GM12874 (cell line): ENCODE measurements around the gene XPR1.

ENCODE experiments used
- TF ChIP-seq, protein P1 (sequence below): IDR thresholded peaks from 2 replicates; pipeline ENCODE4 v1.5.1; 2011; ENCODE audit warnings: low read depth, mild to moderate bottlenecking, control low read depth, low read length, moderate library complexity; ENCODE audit not compliant: insufficient read depth

XPR1 gene

GRCh38 chr1:180631766-180632325 lies at the start of gene XPR1:
TSS of gene XPR1 (plus strand) at chr1:180632022. CDS start at chr1:180632202, 180 bp downstream.
- TF ChIP-seq, protein P1, sequence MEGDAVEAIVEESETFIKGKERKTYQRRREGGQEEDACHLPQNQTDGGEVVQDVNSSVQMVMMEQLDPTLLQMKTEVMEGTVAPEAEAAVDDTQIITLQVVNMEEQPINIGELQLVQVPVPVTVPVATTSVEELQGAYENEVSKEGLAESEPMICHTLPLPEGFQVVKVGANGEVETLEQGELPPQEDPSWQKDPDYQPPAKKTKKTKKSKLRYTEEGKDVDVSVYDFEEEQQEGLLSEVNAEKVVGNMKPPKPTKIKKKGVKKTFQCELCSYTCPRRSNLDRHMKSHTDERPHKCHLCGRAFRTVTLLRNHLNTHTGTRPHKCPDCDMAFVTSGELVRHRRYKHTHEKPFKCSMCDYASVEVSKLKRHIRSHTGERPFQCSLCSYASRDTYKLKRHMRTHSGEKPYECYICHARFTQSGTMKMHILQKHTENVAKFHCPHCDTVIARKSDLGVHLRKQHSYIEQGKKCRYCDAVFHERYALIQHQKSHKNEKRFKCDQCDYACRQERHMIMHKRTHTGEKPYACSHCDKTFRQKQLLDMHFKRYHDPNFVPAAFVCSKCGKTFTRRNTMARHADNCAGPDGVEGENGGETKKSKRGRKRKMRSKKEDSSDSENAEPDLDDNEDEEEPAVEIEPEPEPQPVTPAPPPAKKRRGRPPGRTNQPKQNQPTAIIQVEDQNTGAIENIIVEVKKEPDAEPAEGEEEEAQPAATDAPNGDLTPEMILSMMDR = 0 out of 2 replicates have a peak, but pooled peaks have one; percentile 24

DNA sequence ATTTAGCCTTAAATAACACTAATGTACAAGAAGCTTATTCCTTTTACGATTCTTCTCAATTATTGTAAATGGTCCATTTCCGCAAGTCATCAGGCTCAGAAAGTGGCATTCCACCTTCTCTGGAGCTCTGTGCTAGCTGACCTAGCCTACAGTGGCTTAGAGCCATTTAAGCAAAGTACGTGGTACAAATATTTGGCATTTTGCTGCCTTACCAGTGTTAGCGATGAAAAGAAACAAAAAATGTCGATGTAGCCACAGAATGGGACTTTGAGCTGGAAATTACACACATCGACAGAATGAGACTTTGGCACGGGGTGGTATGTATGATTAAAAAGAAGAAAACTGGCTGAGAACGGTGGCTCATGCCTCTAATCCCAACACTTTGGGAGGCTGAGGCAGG lies 47.0 kb upstream of the XPR1 start:
- TF ChIP-seq, protein P1 = no peak

GRCh38 chr1:180585994-180586359 lies 45.8 kb upstream of the XPR1 start:
- TF ChIP-seq, protein P1 = no peak

GRCh38 chr1:180586671-180587155 lies 45.1 kb upstream of the XPR1 start:
- TF ChIP-seq, protein P1 = no peak

DNA sequence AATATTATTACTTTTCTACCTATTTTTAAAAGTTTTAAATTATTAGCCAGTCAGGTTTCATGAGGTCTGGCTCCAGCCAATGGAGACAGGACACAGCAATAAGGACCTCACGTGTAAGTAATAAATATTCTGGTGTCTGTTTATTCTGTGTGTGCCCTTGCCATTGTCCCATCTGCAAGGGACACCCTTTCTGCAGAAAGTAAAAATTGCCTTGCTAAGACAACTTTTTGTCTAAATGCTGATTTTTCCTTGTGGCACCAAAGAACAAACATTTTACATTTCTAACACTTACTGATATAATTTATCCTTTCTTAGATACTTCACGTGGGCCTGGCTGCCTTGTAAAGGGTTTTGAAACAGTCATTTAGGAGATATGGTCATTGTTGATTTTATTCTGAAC lies 43.7 kb upstream of the XPR1 start:
- TF ChIP-seq, protein P1 = no peak

DNA sequence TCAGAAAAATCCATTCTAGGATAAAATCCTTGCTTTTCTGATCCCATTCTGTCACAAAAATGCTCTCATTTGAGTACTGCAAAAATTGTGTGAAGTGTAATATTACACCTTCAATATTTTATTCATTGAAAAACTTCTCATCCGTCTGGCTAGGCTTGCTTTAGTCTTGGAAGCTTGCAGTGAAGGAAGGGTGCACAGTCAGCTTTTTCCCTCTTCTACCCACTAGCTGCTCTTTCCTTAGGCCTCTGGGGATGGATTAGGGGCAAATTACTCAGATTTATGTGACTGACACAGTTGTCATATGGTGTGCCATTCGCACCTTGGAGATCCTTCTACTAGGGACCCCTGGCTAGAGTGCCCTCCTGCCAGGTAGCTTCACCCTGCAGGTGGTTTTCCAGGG lies 40.9 kb upstream of the XPR1 start:
- TF ChIP-seq, protein P1 = no peak

- TF ChIP-seq, protein P1 = no peak
These were observed 38.4 kb upstream of the XPR1 start for GRCh38 chr1:180593382-180593781.
